ENCODE results near the gene RASA4B. TPM values are rescaled to one million over a fixed set of nuclear protein-coding genes. Genes with fewer than 3 reads are reported as not detected.
"Not testable (repeated sequence)": the region's sequence is repeated elsewhere in the genome, so short reads cannot be mapped to it uniquely, and the experiment has no call there.

Gene RASA4B
- total and polyA plus RNA-seq, 2 donors (not counting 3 experiments of a cell fraction or from before 2014, with no cell fraction given) = 3.2 to 9.8 TPM

DNA sequence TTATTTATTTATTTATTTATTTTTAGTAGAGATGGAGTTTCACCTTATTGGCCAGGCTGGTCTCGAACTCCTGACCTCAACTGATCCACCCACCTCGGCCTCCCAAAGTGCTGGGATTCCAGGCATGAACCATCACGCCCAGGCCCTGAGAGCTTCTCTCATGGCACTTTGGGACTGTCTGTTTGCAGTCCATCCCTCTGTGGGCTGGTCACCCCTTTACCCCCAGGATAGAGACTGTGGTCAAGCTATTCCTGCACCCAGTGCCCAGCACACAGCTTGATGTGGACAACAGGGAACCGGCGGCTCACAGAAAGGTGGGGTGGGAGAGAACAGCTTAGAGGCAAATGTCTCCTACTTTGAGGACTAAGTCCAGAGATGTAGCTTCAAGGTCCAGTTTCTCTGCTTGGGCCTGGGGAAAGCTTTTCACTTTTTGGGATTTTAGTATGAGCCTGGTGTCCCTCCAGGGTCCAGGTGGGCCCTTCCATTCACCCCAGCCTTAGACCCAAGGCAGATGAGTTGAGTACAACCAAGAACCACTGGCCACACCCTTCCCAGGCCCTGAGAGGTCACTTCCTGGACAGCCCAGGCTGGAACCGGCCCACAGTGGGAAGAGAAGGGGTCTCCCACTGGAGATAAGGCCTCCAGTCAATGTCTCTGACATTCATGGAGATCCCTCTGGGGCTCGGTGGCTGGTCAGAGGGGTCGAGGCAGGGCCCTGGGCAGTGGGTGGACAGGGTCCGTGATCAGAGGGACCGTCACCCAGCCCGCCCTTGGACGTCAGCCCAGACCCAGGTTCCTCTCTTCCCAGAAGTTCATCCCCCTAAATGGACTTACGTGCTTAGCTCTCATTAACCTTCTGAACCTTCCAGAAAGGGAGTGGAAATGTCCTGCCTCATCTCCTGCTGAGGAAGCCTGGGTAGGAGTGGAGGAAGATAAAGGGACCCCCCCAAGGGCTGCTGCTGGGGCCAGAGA lies 10.5 kb upstream of the RASA4B start:
- dilution Hi-C loops (cut with MboI; ENCODE audit: extremely low pct_ligation_motif_present, low sequenced_read_pairs); H3K9me3 ChIP-seq (replicated peaks; ENCODE audit: control insufficient read depth, insufficient read depth, low read length); H3K79me2 ChIP-seq (ENCODE audit: control insufficient read depth, insufficient read depth, low read length); intact Hi-C loops (cut with micrococcal nuclease); FAIRE-seq; BruUV-seq (replicated peaks); CTCF ChIA-PET; DNase-seq (ENCODE audit: low read depth, low spot score); H2AFZ ChIP-seq (ENCODE audit: low read depth, low read length); H3K36me3 ChIP-seq (ENCODE audit: control insufficient read depth in 2 of 2, extremely low read depth in 1 of 2, insufficient read depth in 2 of 2, low read length in 2 of 2); H4K20me1 ChIP-seq (replicated peaks; ENCODE audit: control insufficient read depth, extremely low read depth, insufficient read depth, low read length); POLR2A ChIA-PET; H3K4me2 ChIP-seq (ENCODE audit: insufficient read depth, low read length); H3K27ac ChIP-seq (ENCODE audit: insufficient read depth, low read depth, low read length); H3K9ac ChIP-seq (replicated peaks; ENCODE audit: extremely low read depth, insufficient read depth, low read length); H3K4me1 ChIP-seq (ENCODE audit: control insufficient read depth, extremely low read depth, insufficient read depth, low read length); H3K9me1 ChIP-seq (replicated peaks; ENCODE audit: control insufficient read depth, extremely low read depth, insufficient read depth, low read length); H3K27me3 ChIP-seq (ENCODE audit: control insufficient read depth in 2 of 2, insufficient read depth in 2 of 2, low read length in 2 of 2); H3K4me3 ChIP-seq (replicated peaks in 1 of 3; ENCODE audit: insufficient read depth in 1 of 3, low read depth in 1 of 3, low read length in 3 of 3): not testable (repeated sequence)

DNA sequence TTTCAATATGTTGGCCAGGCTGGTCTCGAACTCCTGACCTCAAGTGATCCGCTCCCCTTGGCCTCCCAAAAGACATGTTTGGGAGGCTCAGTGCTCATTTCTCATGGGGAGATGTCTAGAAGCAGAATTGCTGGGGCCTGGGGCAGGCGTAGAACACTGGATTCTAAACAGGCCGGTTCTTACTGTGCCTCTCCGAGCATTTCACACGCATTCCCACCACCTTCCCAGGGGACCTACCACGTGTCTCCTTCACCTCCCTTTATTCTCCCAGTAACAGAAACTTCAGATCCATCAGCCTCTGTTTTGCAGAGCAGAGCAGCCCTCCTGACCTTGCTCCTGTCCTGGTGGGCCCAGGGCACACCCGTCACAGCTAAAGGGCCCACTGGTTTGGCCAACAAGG lies 9.6 kb upstream of the RASA4B start:
- H4K20me1 ChIP-seq (replicated peaks; ENCODE audit: control insufficient read depth, extremely low read depth, insufficient read depth, low read length); FAIRE-seq; H2AFZ ChIP-seq (ENCODE audit: low read depth, low read length); DNase-seq (ENCODE audit: low read depth, low spot score); dilution Hi-C loops (cut with MboI; ENCODE audit: extremely low pct_ligation_motif_present, low sequenced_read_pairs); CTCF ChIA-PET; H3K9ac ChIP-seq (replicated peaks; ENCODE audit: extremely low read depth, insufficient read depth, low read length); intact Hi-C loops (cut with micrococcal nuclease); H3K27me3 ChIP-seq (ENCODE audit: control insufficient read depth in 2 of 2, insufficient read depth in 2 of 2, low read length in 2 of 2); H3K4me3 ChIP-seq (replicated peaks in 1 of 3; ENCODE audit: insufficient read depth in 1 of 3, low read depth in 1 of 3, low read length in 3 of 3); H3K27ac ChIP-seq (ENCODE audit: insufficient read depth, low read depth, low read length); H3K79me2 ChIP-seq (ENCODE audit: control insufficient read depth, insufficient read depth, low read length); H3K4me2 ChIP-seq (ENCODE audit: insufficient read depth, low read length); BruUV-seq (replicated peaks); H3K4me1 ChIP-seq (ENCODE audit: control insufficient read depth, extremely low read depth, insufficient read depth, low read length); H3K9me3 ChIP-seq (replicated peaks; ENCODE audit: control insufficient read depth, insufficient read depth, low read length); H3K36me3 ChIP-seq (ENCODE audit: control insufficient read depth in 2 of 2, extremely low read depth in 1 of 2, insufficient read depth in 2 of 2, low read length in 2 of 2); POLR2A ChIA-PET; H3K9me1 ChIP-seq (replicated peaks; ENCODE audit: control insufficient read depth, extremely low read depth, insufficient read depth, low read length): not testable (repeated sequence)

DNA sequence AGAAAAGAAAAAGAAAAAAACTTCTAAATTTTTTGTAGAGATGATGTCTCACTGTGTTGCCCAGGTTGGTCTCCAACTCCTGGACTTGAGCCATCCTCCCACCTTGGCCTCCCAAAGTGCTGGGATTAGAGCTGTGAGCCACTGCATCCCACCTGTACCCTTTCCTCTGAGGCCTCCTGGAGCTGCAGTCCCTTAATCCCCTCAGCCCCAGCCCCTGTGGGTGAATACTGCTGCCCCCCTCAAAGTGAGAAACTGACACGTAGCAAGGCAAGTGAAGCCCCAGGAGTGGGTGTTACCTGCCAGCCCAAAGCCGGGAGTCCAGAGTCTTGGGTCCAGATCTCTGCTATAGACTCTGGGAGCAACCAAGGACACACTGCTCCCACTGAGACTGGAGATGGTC lies 7.2 kb upstream of the RASA4B start:
- dilution Hi-C loops (cut with MboI; ENCODE audit: extremely low pct_ligation_motif_present, low sequenced_read_pairs); H4K20me1 ChIP-seq (replicated peaks; ENCODE audit: control insufficient read depth, extremely low read depth, insufficient read depth, low read length); H3K9me1 ChIP-seq (replicated peaks; ENCODE audit: control insufficient read depth, extremely low read depth, insufficient read depth, low read length); intact Hi-C loops (cut with micrococcal nuclease); H3K79me2 ChIP-seq (ENCODE audit: control insufficient read depth, insufficient read depth, low read length); H2AFZ ChIP-seq (ENCODE audit: low read depth, low read length); BruUV-seq (replicated peaks); H3K4me1 ChIP-seq (ENCODE audit: control insufficient read depth, extremely low read depth, insufficient read depth, low read length); H3K27me3 ChIP-seq (ENCODE audit: control insufficient read depth in 2 of 2, insufficient read depth in 2 of 2, low read length in 2 of 2); POLR2A ChIA-PET; FAIRE-seq; H3K27ac ChIP-seq (ENCODE audit: insufficient read depth, low read depth, low read length); CTCF ChIA-PET; H3K36me3 ChIP-seq (ENCODE audit: control insufficient read depth in 2 of 2, extremely low read depth in 1 of 2, insufficient read depth in 2 of 2, low read length in 2 of 2); H3K4me2 ChIP-seq (ENCODE audit: insufficient read depth, low read length); H3K9ac ChIP-seq (replicated peaks; ENCODE audit: extremely low read depth, insufficient read depth, low read length); H3K9me3 ChIP-seq (replicated peaks; ENCODE audit: control insufficient read depth, insufficient read depth, low read length); DNase-seq (ENCODE audit: low read depth, low spot score); H3K4me3 ChIP-seq (replicated peaks in 1 of 3; ENCODE audit: insufficient read depth in 1 of 3, low read depth in 1 of 3, low read length in 3 of 3): not testable (repeated sequence)

DNA sequence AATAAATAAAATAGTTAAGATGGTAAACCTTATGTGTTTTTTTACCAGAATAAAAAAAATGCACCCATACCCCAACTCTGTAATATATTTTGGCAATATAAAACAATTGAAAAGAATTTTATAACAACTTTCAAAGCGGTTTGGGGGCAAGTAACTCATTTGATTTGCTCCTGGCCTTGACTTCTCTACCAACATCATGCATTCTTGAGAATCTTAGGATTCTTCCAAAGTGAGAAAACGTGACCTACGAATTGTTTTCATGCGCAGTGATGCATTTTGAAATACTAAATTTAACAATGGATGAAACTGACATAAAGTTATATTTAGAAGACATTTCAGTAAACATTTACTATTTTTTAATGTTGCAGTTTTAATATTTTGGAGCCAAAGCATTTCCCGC lies 3.2 kb upstream of the RASA4B start:
- dilution Hi-C loops (cut with MboI; ENCODE audit: extremely low pct_ligation_motif_present, low sequenced_read_pairs); CTCF ChIA-PET: not testable (repeated sequence)

More for the DNA sequence above, 3.2 kb upstream of the RASA4B start:
- BruUV-seq (replicated peaks); H4K20me1 ChIP-seq (replicated peaks; ENCODE audit: control insufficient read depth, extremely low read depth, insufficient read depth, low read length); H3K9me1 ChIP-seq (replicated peaks; ENCODE audit: control insufficient read depth, extremely low read depth, insufficient read depth, low read length); H3K9ac ChIP-seq (replicated peaks; ENCODE audit: extremely low read depth, insufficient read depth, low read length); H3K9me3 ChIP-seq (replicated peaks; ENCODE audit: control insufficient read depth, insufficient read depth, low read length); H3K27ac ChIP-seq (ENCODE audit: insufficient read depth, low read depth, low read length); DNase-seq (ENCODE audit: low read depth, low spot score); intact Hi-C loops (cut with micrococcal nuclease); FAIRE-seq; H3K36me3 ChIP-seq (ENCODE audit: control insufficient read depth in 2 of 2, extremely low read depth in 1 of 2, insufficient read depth in 2 of 2, low read length in 2 of 2); H3K4me3 ChIP-seq (replicated peaks in 1 of 3; ENCODE audit: insufficient read depth in 1 of 3, low read depth in 1 of 3, low read length in 3 of 3); H3K4me2 ChIP-seq (ENCODE audit: insufficient read depth, low read length); H3K27me3 ChIP-seq (ENCODE audit: control insufficient read depth in 2 of 2, insufficient read depth in 2 of 2, low read length in 2 of 2); POLR2A ChIA-PET; H3K79me2 ChIP-seq (ENCODE audit: control insufficient read depth, insufficient read depth, low read length); H3K4me1 ChIP-seq (ENCODE audit: control insufficient read depth, extremely low read depth, insufficient read depth, low read length); H2AFZ ChIP-seq (ENCODE audit: low read depth, low read length): not testable (repeated sequence)

Data from endothelial cell of umbilical vein (primary cell).